CD4-positive, alpha-beta T cell (primary cell): Measurements from ENCODE around the gene ARNT2. TPM values are rescaled to one million over a fixed set of nuclear protein-coding genes. Genes with fewer than 3 reads are reported as not detected.

Source experiments
- ATAC-seq: fragments of 200-7000 bp; cut with Tn5 transposase; one replicate; pipeline ENCODE4 v1.10.0; 2022; ENCODE audit warnings: mild to moderate bottlenecking; ENCODE audit not compliant: poor library complexity
- CTCF ChIA-PET: fragments of 350-600 bp; sonication (Branson Sonifier 250); formaldehyde crosslinking; loops from one replicate; lab custom pipeline; 2021; ENCODE audit warnings: antibody characterized with exemption, inconsistent platforms; lab: Charles Lee
- POLR2A ChIA-PET: fragments of 350-600 bp; sonication (Branson Sonifier 250); formaldehyde crosslinking; loops from one replicate; lab custom pipeline; 2021; ENCODE audit warnings: antibody characterized with exemption, inconsistent platforms; lab: Charles Lee
- DNase-seq, 14 experiments: peaks; one replicate each; pipeline ENCODE4 v3.0.0-alpha.2; 2013 to 2020; ENCODE audit warnings: mixed read lengths in 2 of 14
- H3K27ac ChIP-seq, 2 donors: one replicate each; pipeline versions ENCODE4 v1.5.1 to v1.7.0; 2013; ENCODE audit warnings: low read length in 2 of 2, low read depth in 1 of 2, mild to moderate bottlenecking in 1 of 2
- H3K27me3 ChIP-seq, 2 experiments: 1 replicate in 1 of 2; 2 replicates in 1 of 2; pipeline versions ENCODE4 v1.6.1 to v1.7.0; 2013; ENCODE audit warnings: low read length in 2 of 2, control low read depth in 1 of 2, mild to moderate bottlenecking in 1 of 2, moderate library complexity in 1 of 2; ENCODE audit not compliant: insufficient read depth in 2 of 2, control insufficient read depth in 1 of 2
- H3K36me3 ChIP-seq: one replicate; pipeline ENCODE4 v1.6.1; 2013; ENCODE audit warnings: low read length, control low read depth; ENCODE audit not compliant: insufficient read depth
- H3K4me1 ChIP-seq: one replicate; pipeline ENCODE4 v1.6.1; 2013; ENCODE audit warnings: low read length, control low read depth; ENCODE audit not compliant: insufficient read depth
- H3K4me3 ChIP-seq: one replicate; pipeline ENCODE4 v1.5.1; 2013; ENCODE audit warnings: mild to moderate bottlenecking, low read length, moderate library complexity
- H3K9me3 ChIP-seq, 2 experiments: 1 replicate in 1 of 2; 2 replicates in 1 of 2; pipeline versions ENCODE4 v1.6.1 to v1.7.0; 2013; ENCODE audit warnings: low read length in 2 of 2, mild to moderate bottlenecking in 2 of 2, control low read depth in 1 of 2, moderate library complexity in 1 of 2; ENCODE audit not compliant: control insufficient read depth in 1 of 2, insufficient read depth in 1 of 2
- H3K27ac Mint-ChIP-seq: one replicate; pipeline ENCODE4 v1.8.0; 2020; ENCODE audit warnings: mixed read lengths
- H3K27me3 Mint-ChIP-seq: one replicate; pipeline ENCODE4 v1.8.0; 2021; ENCODE audit warnings: mixed read lengths
- H3K36me3 Mint-ChIP-seq: one replicate; pipeline ENCODE4 v1.8.0; 2021; ENCODE audit warnings: low read depth, mixed read lengths
- H3K4me1 Mint-ChIP-seq: one replicate; pipeline ENCODE4 v1.8.0; 2021; ENCODE audit warnings: low read depth, mixed read lengths
- H3K4me3 Mint-ChIP-seq: one replicate; pipeline ENCODE4 v1.8.0; 2020; ENCODE audit warnings: mild to moderate bottlenecking, mixed read lengths
- H3K9me3 Mint-ChIP-seq: one replicate; pipeline ENCODE4 v1.8.0; 2020; ENCODE audit warnings: mixed read lengths
- intact Hi-C, 2 experiments: fragments of 100-400 bp; cut with DNase I in 1 of 2; cut with micrococcal nuclease in 1 of 2; formaldehyde crosslinking; loops; one replicate each; pipeline versions ENCODE4 v1.15.1 to v1.9.0; 2023 to 2025; cut with DNase I, micrococcal nuclease
- total RNA-seq, 174 experiments: library from RNA in 2 of 174; stranded (reverse) in 2 of 174; gene quantifications; one replicate each; pipeline ENCODE4 v1.2.3 and lab custom pipeline; 2021 to 2026
- TF ChIP-seq, protein P1 (sequence below): fragments of 200-600 bp; IDR thresholded peaks from one replicate; pipeline ENCODE4 v1.8.0; 2022; ENCODE audit warnings: antibody characterized with exemption, mild to moderate bottlenecking

ARNT2 gene
- total RNA-seq, 2 experiments from 2014 or later: not detected

DNA sequence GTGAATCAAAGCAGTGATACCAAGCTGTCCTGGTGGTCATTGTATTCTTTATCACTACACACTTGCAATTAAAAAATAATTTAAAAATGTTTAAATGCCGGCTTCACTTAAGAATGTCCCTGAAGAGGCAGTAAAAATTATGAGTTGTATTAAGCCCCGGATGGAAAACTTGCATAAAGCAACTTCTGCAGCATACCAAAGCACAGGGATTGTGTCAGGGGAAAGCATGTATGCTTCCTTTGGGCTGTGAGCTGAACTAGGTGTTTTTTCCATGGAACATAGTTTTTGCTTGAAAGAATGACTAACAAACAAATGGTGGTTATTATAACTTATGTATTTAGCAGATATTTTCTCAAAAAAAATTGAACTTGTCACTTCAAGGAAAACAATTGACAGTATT, 143.1 kb downstream of the ARNT2 start:
- CTCF ChIA-PET: no interaction called here
- ATAC-seq (no peak), DNase-seq (no peak)
- Histone ChIP-seq H3K36me3 (no peaks in the 10 kb centered on the region), H3K9me3 (no peaks in the 10 kb centered on the region), H3K4me1 (no peaks in the 10 kb centered on the region), H3K4me3 (no peak overlapping the region), H3K27me3 (peaks cover 0 to 6% of the 10 kb centered on the region in 2 experiments), H3K27ac (no peak overlapping the region)
- TF ChIP-seq, protein P1, sequence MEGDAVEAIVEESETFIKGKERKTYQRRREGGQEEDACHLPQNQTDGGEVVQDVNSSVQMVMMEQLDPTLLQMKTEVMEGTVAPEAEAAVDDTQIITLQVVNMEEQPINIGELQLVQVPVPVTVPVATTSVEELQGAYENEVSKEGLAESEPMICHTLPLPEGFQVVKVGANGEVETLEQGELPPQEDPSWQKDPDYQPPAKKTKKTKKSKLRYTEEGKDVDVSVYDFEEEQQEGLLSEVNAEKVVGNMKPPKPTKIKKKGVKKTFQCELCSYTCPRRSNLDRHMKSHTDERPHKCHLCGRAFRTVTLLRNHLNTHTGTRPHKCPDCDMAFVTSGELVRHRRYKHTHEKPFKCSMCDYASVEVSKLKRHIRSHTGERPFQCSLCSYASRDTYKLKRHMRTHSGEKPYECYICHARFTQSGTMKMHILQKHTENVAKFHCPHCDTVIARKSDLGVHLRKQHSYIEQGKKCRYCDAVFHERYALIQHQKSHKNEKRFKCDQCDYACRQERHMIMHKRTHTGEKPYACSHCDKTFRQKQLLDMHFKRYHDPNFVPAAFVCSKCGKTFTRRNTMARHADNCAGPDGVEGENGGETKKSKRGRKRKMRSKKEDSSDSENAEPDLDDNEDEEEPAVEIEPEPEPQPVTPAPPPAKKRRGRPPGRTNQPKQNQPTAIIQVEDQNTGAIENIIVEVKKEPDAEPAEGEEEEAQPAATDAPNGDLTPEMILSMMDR: no peak
- no peak overlapping the region for H3K4me3 Mint-ChIP-seq
- intact Hi-C loops: no loop called here
- peaks cover 6% of the 10 kb centered on the region for H3K9me3 Mint-ChIP-seq
- POLR2A ChIA-PET: no interaction called here
- H3K36me3 Mint-ChIP-seq: no peaks in the 10 kb centered on the region
- H3K27me3 Mint-ChIP-seq: peaks cover 54% of the 10 kb centered on the region
- no peak overlapping the region for H3K27ac Mint-ChIP-seq
- no peaks in the 10 kb centered on the region for H3K4me1 Mint-ChIP-seq

DNA sequence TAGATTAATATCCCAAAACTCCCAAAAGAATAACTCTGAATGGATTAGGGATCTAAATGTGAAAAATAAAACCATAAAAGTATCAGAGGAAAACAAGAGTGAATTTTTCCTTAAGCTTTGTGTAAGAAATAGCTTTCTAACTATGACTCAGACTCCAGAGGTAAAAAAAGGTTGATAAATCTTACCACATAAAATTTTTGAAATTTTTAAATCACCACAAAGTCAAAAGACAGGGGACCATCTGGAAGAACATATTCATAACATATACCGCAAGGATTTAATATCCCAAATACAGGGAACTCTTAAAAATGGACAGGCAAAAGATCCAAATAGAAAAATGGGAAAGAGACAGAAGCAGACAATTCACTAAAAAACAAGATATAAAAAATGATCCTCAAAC, 145.0 kb downstream of the ARNT2 start:
- Mint-ChIP-seq H3K4me1 (no peaks in the 10 kb centered on the region), H3K36me3 (no peaks in the 10 kb centered on the region), H3K27ac (no peak overlapping the region), H3K27me3 (peaks cover 51% of the 10 kb centered on the region), H3K9me3 (peaks cover 6% of the 10 kb centered on the region), H3K4me3 (no peak overlapping the region)
- no peak overlapping the region for H3K4me3 ChIP-seq
- no peak overlapping the region for H3K27ac ChIP-seq
- no peak for DNase-seq
- ATAC-seq: no peak
- intact Hi-C loops: no loop called here
- no peaks in the 10 kb centered on the region for H3K9me3 ChIP-seq
- ChIA-PET POLR2A (no interaction called here), CTCF (no interaction called here)
- peaks cover 0 to 6% of the 10 kb centered on the region in 2 experiments for H3K27me3 ChIP-seq
- no peaks in the 10 kb centered on the region for H3K36me3 ChIP-seq
- TF ChIP-seq, protein P1: no peak
- H3K4me1 ChIP-seq: no peaks in the 10 kb centered on the region

DNA sequence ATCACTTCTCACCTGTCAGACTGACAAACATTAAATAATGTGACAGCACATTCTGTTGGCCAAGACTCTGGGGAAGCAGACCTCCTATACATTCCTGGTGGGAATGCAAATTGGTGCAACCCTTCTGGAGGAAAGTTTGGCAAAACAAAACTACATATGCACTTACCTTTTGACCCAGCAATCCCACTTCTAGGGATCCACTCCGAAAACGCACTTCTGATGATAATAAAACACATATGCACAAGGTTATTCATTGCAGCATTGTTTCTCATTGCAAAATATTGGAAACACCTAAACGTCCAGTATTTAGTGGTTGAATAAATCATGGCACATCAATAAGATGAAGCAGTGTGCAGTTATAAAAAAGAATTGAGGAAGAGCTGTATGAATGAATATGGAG, 145.5 kb downstream of the ARNT2 start:
- CTCF ChIA-PET: interaction anchor here (1.8 kb wide), 1 partner anchor 18 kb away, joined by 3 read pairs; no protein-coding TSS in a partner anchor

More for the DNA sequence above, 145.5 kb downstream of the ARNT2 start:
- Histone ChIP-seq H3K4me3 (no peak overlapping the region), H3K27ac (no peak overlapping the region), H3K36me3 (no peaks in the 10 kb centered on the region), H3K9me3 (no peaks in the 10 kb centered on the region), H3K4me1 (no peaks in the 10 kb centered on the region), H3K27me3 (peaks cover 0 to 6% of the 10 kb centered on the region in 2 experiments)
- H3K27me3 Mint-ChIP-seq: peaks cover 46% of the 10 kb centered on the region
- intact Hi-C loops: loop anchor here in 1 of 2 experiments (10.0 kb wide), 1 partner anchor 55 kb away; no protein-coding TSS in a partner anchor
- ATAC-seq: no peak
- H3K27ac Mint-ChIP-seq: no peak overlapping the region
- POLR2A ChIA-PET: no interaction called here
- TF ChIP-seq, protein P1: no peak
- no peaks in the 10 kb centered on the region for H3K36me3 Mint-ChIP-seq
- H3K4me1 Mint-ChIP-seq: no peaks in the 10 kb centered on the region
- no peak overlapping the region for H3K4me3 Mint-ChIP-seq
- peaks cover 2% of the 10 kb centered on the region for H3K9me3 Mint-ChIP-seq
- DNase-seq: no peak
